Endothelial cell of umbilical vein (primary cell): ENCODE data around the gene PRR16. TPM values are rescaled to one million over a fixed set of nuclear protein-coding genes. Genes with fewer than 3 reads are reported as not detected.

Source experiments
- BruUV-seq: library from RNA; stranded (reverse); fragments of 400-500 nt; replicated peaks from 2 replicates; lab custom pipeline; 2021; lab: Mats Ljungman, UMichigan
- CTCF ChIA-PET: fragments of 300-600, 350-600 bp; sonication (Branson Sonifier 250); formaldehyde crosslinking; loops from one replicate; lab custom pipeline; 2021; ENCODE audit warnings: antibody characterized with exemption, inconsistent platforms; lab: Charles Lee
- POLR2A ChIA-PET: fragments of 300-600, 350-600 bp; sonication (Branson Sonifier 250); formaldehyde crosslinking; loops from one replicate; lab custom pipeline; 2021; ENCODE audit warnings: antibody characterized with exemption, inconsistent platforms; lab: Charles Lee
- DNase-seq: peaks from one replicate; pipeline ENCODE4 v3.0.0-alpha.2; 2011; ENCODE audit warnings: low read depth, low spot score
- FAIRE-seq: peaks from 2 replicates; lab custom pipeline; 2011; peaks lifted over from hg19 to GRCh38; lab: Jason Lieb, UNC
- H2AFZ ChIP-seq: 2 replicates; pipeline ENCODE4 v1.6.0; 2012; ENCODE audit warnings: low read depth, low read length, control low read depth, inconsistent platforms
- H3K27ac ChIP-seq: 2 replicates; pipeline ENCODE4 v1.5.1; 2011; ENCODE audit warnings: low read depth, mild to moderate bottlenecking, control low read depth, low read length, moderate library complexity; ENCODE audit not compliant: insufficient read depth
- H3K27me3 ChIP-seq, 2 experiments: 2 replicates each; pipeline versions ENCODE4 v1.6.0 to v1.6.1; 2011; ENCODE audit warnings: low read length in 2 of 2, mixed read lengths in 1 of 2; ENCODE audit not compliant: control insufficient read depth in 2 of 2, insufficient read depth in 2 of 2
- H3K36me3 ChIP-seq, 2 experiments: 2 replicates in 1 of 2; 3 replicates in 1 of 2; pipeline ENCODE4 v1.5.1; 2011; ENCODE audit warnings: low read length in 2 of 2, mild to moderate bottlenecking in 1 of 2, moderate library complexity in 1 of 2; ENCODE audit not compliant: control insufficient read depth in 2 of 2, insufficient read depth in 2 of 2; ENCODE audit errors: extremely low read depth in 1 of 2
- H3K4me1 ChIP-seq: 3 replicates; pipeline ENCODE4 v1.5.1; 2011; ENCODE audit warnings: mild to moderate bottlenecking, low read length; ENCODE audit not compliant: control insufficient read depth, insufficient read depth; ENCODE audit errors: extremely low read depth
- H3K4me2 ChIP-seq: 2 replicates; pipeline ENCODE4 v1.6.1; 2011; ENCODE audit warnings: low read length, control low read depth, mixed read lengths; ENCODE audit not compliant: insufficient read depth
- H3K4me3 ChIP-seq, 3 experiments: fragments of 200-600 bp in 1 of 3; sonication (generic), shearing (Covaris generic) in 1 of 3; replicated peaks in 1 of 3; 2 replicates each; pipeline ENCODE4 v1.5.1; 2011 to 2016; ENCODE audit warnings: control low read depth in 3 of 3, low read length in 3 of 3, mild to moderate bottlenecking in 2 of 3, inconsistent platforms in 1 of 3, low read depth in 1 of 3, moderate library complexity in 1 of 3; ENCODE audit not compliant: insufficient read depth in 1 of 3
- H3K79me2 ChIP-seq: 2 replicates; pipeline ENCODE4 v1.6.0; 2012; ENCODE audit warnings: low read length, inconsistent platforms; ENCODE audit not compliant: control insufficient read depth, insufficient read depth
- H3K9ac ChIP-seq: replicated peaks from 2 replicates; pipeline ENCODE3; 2011; ENCODE audit warnings: low read length, control low read depth; ENCODE audit not compliant: insufficient read depth; ENCODE audit errors: extremely low read depth
- H3K9me1 ChIP-seq: replicated peaks from 3 replicates; pipeline ENCODE4 v1.6.0; 2011; ENCODE audit warnings: mild to moderate bottlenecking, low read length; ENCODE audit not compliant: control insufficient read depth, insufficient read depth; ENCODE audit errors: extremely low read depth
- H3K9me3 ChIP-seq: replicated peaks from 2 replicates; pipeline ENCODE4 v1.5.1; 2012; ENCODE audit warnings: low read length, inconsistent platforms; ENCODE audit not compliant: control insufficient read depth, insufficient read depth
- H4K20me1 ChIP-seq: replicated peaks from 2 replicates; pipeline ENCODE3; 2011; ENCODE audit warnings: mild to moderate bottlenecking, low read length; ENCODE audit not compliant: control insufficient read depth, insufficient read depth; ENCODE audit errors: extremely low read depth
- EZH2 ChIP-seq: IDR thresholded peaks from 2 replicates; pipeline ENCODE4 v1.6.1; 2012; ENCODE audit warnings: borderline replicate concordance, low read depth, mild to moderate bottlenecking, moderate library complexity, low read length, inconsistent platforms; ENCODE audit not compliant: severe bottlenecking
- FOS ChIP-seq: IDR thresholded peaks from 2 replicates; pipeline ENCODE4 v1.6.1; 2011; ENCODE audit warnings: mild to moderate bottlenecking, low read length, moderate library complexity, borderline replicate concordance; ENCODE audit not compliant: insufficient read depth
- GATA2 ChIP-seq: IDR thresholded peaks from 2 replicates; pipeline ENCODE4 v1.7.0; 2011; ENCODE audit warnings: low read depth, mild to moderate bottlenecking, moderate library complexity, mixed read lengths, low read length; ENCODE audit not compliant: insufficient read length, insufficient read depth
- JUN ChIP-seq: IDR thresholded peaks from 2 replicates; pipeline ENCODE4 v1.6.1; 2011; ENCODE audit warnings: borderline replicate concordance, low read depth; ENCODE audit not compliant: insufficient read length, insufficient read depth
- MAX ChIP-seq: IDR thresholded peaks from 2 replicates; pipeline ENCODE4 v1.6.1; 2011; ENCODE audit not compliant: insufficient read depth, insufficient read length
- MYC ChIP-seq: IDR thresholded peaks from one replicate; pipeline ENCODE4 v1.6.1; 2011; ENCODE audit warnings: mild to moderate bottlenecking, low read depth, low read length
- POLR2AphosphoS5 ChIP-seq: IDR thresholded peaks from 2 replicates; pipeline ENCODE4 v1.6.1; 2012; ENCODE audit warnings: low read depth, mild to moderate bottlenecking, control low read depth, low read length, moderate library complexity; ENCODE audit not compliant: insufficient read depth
- dilution Hi-C: fragments of 300-500 bp; cut with MboI; formaldehyde crosslinking; loops from one replicate; pipeline ENCODE4 v1.15.0; 2019; ENCODE audit warnings: low sequenced_read_pairs; ENCODE audit not compliant: extremely low pct_ligation_motif_present
- intact Hi-C: fragments of 100-400 bp; cut with micrococcal nuclease; formaldehyde crosslinking; loops from one replicate; pipeline ENCODE4 v1.10.0; 2022
- polyA plus RNA-seq, 4 experiments: library from polyadenylated mRNA; depleted of rRNA in 3 of 4; stranded (reverse) in 3 of 4; unstranded in 1 of 4; fragments of >200 nt; gene quantifications; 2 replicates each; pipeline versions ENCODE4 v1.2.1 to v1.2.3, GENCODE V29; 2011 to 2012; ENCODE audit warnings: missing spikeins in 1 of 4
- total RNA-seq: library from RNA; stranded (reverse); gene quantifications from 2 replicates; pipeline ENCODE4 v1.2.3, GENCODE V29; 2021

PRR16 gene
- total and polyA plus RNA-seq, 2 donors (not counting 3 experiments of a cell fraction or from before 2014, with no cell fraction given), result 0.91 to 1.2 TPM

GRCh38 chr5:120512791-120513650 lies 48.9 kb downstream of the PRR16 start:
- no peak overlapping the region for H3K9ac ChIP-seq
- H3K79me2 ChIP-seq, result no peaks in the 10 kb centered on the region
- no peak for DNase-seq
- intact Hi-C loops, result no loop called here
- H3K27me3 ChIP-seq, result no peaks in the 10 kb centered on the region
- no peaks in the 10 kb centered on the region for H3K9me3 ChIP-seq
- H3K4me2 ChIP-seq, result no peak overlapping the region
- no peak overlapping the region for H2AFZ ChIP-seq
- no peaks in the 10 kb centered on the region for H3K4me1 ChIP-seq
- H3K36me3 ChIP-seq, result no peaks in the 10 kb centered on the region
- no peak overlapping the region for H3K27ac ChIP-seq
- peaks cover 2% of the 10 kb centered on the region for H4K20me1 ChIP-seq
- no peak for FAIRE-seq
- POLR2A ChIA-PET, result no interaction called here
- no TSS peak for BruUV-seq
- no peak overlapping the region for H3K4me3 ChIP-seq
- no peaks in the 10 kb centered on the region for H3K9me1 ChIP-seq
- dilution Hi-C loops, result no loop called here
- TF ChIP-seq JUN (no peak), MYC (no peak), GATA2 (no peak), FOS (no peak), EZH2 (no peak), POLR2AphosphoS5 (no peak)
- CTCF ChIA-PET, result no interaction called here

GRCh38 chr5:120516805-120517204 lies 52.7 kb downstream of the PRR16 start:
- ChIA-PET POLR2A (no interaction called here), CTCF (no interaction called here)
- no peak for FAIRE-seq
- Histone ChIP-seq H3K4me1 (no peaks in the 10 kb centered on the region), H4K20me1 (peaks cover 2% of the 10 kb centered on the region), H3K4me2 (no peak overlapping the region), H3K79me2 (no peaks in the 10 kb centered on the region), H3K36me3 (no peaks in the 10 kb centered on the region), H3K27me3 (no peaks in the 10 kb centered on the region), H3K9ac (no peak overlapping the region), H2AFZ (no peak overlapping the region), H3K4me3 (no peak overlapping the region), H3K9me3 (no peaks in the 10 kb centered on the region), H3K27ac (no peak overlapping the region), H3K9me1 (no peaks in the 10 kb centered on the region)
- TF ChIP-seq POLR2AphosphoS5, result no peak
- TF ChIP-seq MAX, result no peak
- TF ChIP-seq GATA2, result no peak
- intact Hi-C loops, result no loop called here
- no peak for DNase-seq
- BruUV-seq, result no TSS peak
- dilution Hi-C loops, result no loop called here
